Measurements from ENCODE around the gene STX3. TPM values are rescaled to one million over a fixed set of nuclear protein-coding genes. Genes with fewer than 3 reads are reported as not detected.

STX3 gene
- total and polyA plus RNA-seq, 2 of the 13 experiments (the other 11 are each of a cell fraction or from before 2014, with no cell fraction given) = 16.5 to 24.0 TPM

- TF ChIP-seq TFE3 (CRISPR knock-in tag; IDR thresholded peaks at IDR 0.05) (0 out of 2 replicates have a peak, but pooled peaks have one; percentile 27), ZBTB7A (CRISPR knock-in tag; IDR thresholded peaks at IDR 0.05) (0 out of 2 replicates have a peak, but pooled peaks have one; percentile 30), NR0B2 (CRISPR knock-in tag; IDR thresholded peaks at IDR 0.05) (no peak), ZNF251 (CRISPR knock-in tag; IDR thresholded peaks at IDR 0.05) (no peak), HDAC1 (CRISPR knock-in tag; IDR thresholded peaks at IDR 0.05) (no peak), ZNF17 (CRISPR knock-in tag; IDR thresholded peaks at IDR 0.05) (no peak), PITX1 (CRISPR knock-in tag; IDR thresholded peaks at IDR 0.05) (0 out of 2 replicates have a peak, but pooled peaks have one; percentile 21), THRA (CRISPR knock-in tag; IDR thresholded peaks at IDR 0.05; ENCODE audit: borderline replicate concordance) (0 out of 2 replicates have a peak, but pooled peaks have one; percentile 39), U2AF1 (optimal IDR thresholded peaks at IDR 0.05; ENCODE audit: low read depth, low read length) (no peak), NFATC3 (CRISPR knock-in tag; IDR thresholded peaks at IDR 0.05) (0 out of 2 replicates have a peak, but pooled peaks have one; percentile 41), REPIN1 (CRISPR knock-in tag; IDR thresholded peaks at IDR 0.05; ENCODE audit: borderline replicate concordance, low read depth) (0 out of 2 replicates have a peak, but pooled peaks have one; percentile 28), ZNF784 (CRISPR knock-in tag; IDR thresholded peaks at IDR 0.05; ENCODE audit: borderline replicate concordance) (0 out of 2 replicates have a peak, but pooled peaks have one; percentile 62), PRDM15 (CRISPR knock-in tag; IDR thresholded peaks at IDR 0.05) (no peak; the same call in 1 of the 2 replicates), ZNF644 (CRISPR knock-in tag; IDR thresholded peaks at IDR 0.05; ENCODE audit: low read depth) (peak; percentile 96), ASH2L (IDR thresholded peaks at IDR 0.05; ENCODE audit: insufficient read length, low read depth, low read length) (no peak), ZC3H4 (CRISPR knock-in tag; IDR thresholded peaks at IDR 0.05; ENCODE audit: borderline replicate concordance) (no peak), ZNF230 (CRISPR knock-in tag; IDR thresholded peaks at IDR 0.05) (no peak), GMEB1 (CRISPR knock-in tag; IDR thresholded peaks at IDR 0.05; ENCODE audit: borderline replicate concordance) (0 out of 2 replicates have a peak, but pooled peaks have one; percentile 28)
These were observed 1.3 kb upstream of the STX3 start (continued) for GRCh38 chr11:59753650-59754493.
